K562 (cell line): Measurements from ENCODE around the gene IL15. TPM values are rescaled to one million over a fixed set of nuclear protein-coding genes. Genes with fewer than 3 reads are reported as not detected.

Experiments used
- ATAC-seq: fragments of 200-7000 bp; cut with Tn5 transposase; 3 replicates; pipeline ENCODE4 v1.9.1; 2020; ENCODE audit warnings: moderate library complexity
- BruUV-seq: library from RNA; stranded (reverse); fragments of 400-500 nt; replicated peaks from 2 replicates; lab custom pipeline; 2021; lab: Mats Ljungman, UMichigan
- CTCF ChIA-PET: fragments of 300-600 bp; formaldehyde crosslinking; extraction: SDS; loops from one replicate; lab custom pipeline; 2021; ENCODE audit warnings: low intra/inter-chr PET ratio; lab: Yijun Ruan, JAX
- POLR2A ChIA-PET: fragments of 300-600, 350-650 bp; sonication (Branson Sonifier 250); formaldehyde crosslinking; extraction: SDS; loops from one replicate; lab custom pipeline; 2021; ENCODE audit warnings: antibody characterized with exemption, inconsistent platforms; lab: Yijun Ruan, JAX
- DNase-seq, 4 experiments: peaks; one replicate each; pipeline versions ENCODE4 v3.0.0 to v3.0.0-alpha.2; 2011 to 2018; ENCODE audit warnings: low spot score in 3 of 4, mixed read lengths in 3 of 4; ENCODE audit errors: extremely low read depth in 1 of 4
- FAIRE-seq: peaks from 2 replicates; lab custom pipeline; 2011; peaks lifted over from hg19 to GRCh38; lab: Jason Lieb, UNC
- H2AFZ ChIP-seq: 2 replicates; pipeline ENCODE4 v1.6.0; 2011; ENCODE audit warnings: low read depth, low read length, control low read depth, inconsistent platforms
- H3K27ac ChIP-seq: fragments of 200-600 bp; 3 replicates; pipeline ENCODE4 v1.8.0; 2011; ENCODE audit warnings: low read depth, mild to moderate bottlenecking, control low read depth, inconsistent platforms, low read length, moderate library complexity, mixed read lengths; ENCODE audit errors: extremely low read depth
- H3K27me3 ChIP-seq, 2 experiments: fragments of 300-600 bp in 1 of 2; 2 replicates in 1 of 2; 3 replicates in 1 of 2; pipeline versions ENCODE4 v1.6.0 to v1.8.0; 2011; ENCODE audit warnings: inconsistent platforms in 2 of 2, low read length in 2 of 2, mild to moderate bottlenecking in 1 of 2, mixed read lengths in 1 of 2, moderate library complexity in 1 of 2; ENCODE audit not compliant: control insufficient read depth in 2 of 2, insufficient read depth in 2 of 2
- H3K36me3 ChIP-seq: fragments of 300-600 bp; 3 replicates; pipeline ENCODE4 v1.8.0; 2011; ENCODE audit warnings: mild to moderate bottlenecking, low read length, inconsistent platforms; ENCODE audit not compliant: control insufficient read depth, insufficient read depth
- H3K4me1 ChIP-seq, 2 experiments: fragments of 200-600 bp in 1 of 2; replicated peaks in 1 of 2; 2 replicates in 1 of 2; 3 replicates in 1 of 2; pipeline versions ENCODE4 v1.5.1 to v1.8.0; 2011; ENCODE audit warnings: inconsistent platforms in 2 of 2, low read length in 2 of 2, mild to moderate bottlenecking in 1 of 2, mixed read lengths in 1 of 2, moderate library complexity in 1 of 2; ENCODE audit not compliant: control insufficient read depth in 2 of 2, insufficient read depth in 2 of 2
- H3K4me2 ChIP-seq: 2 replicates; pipeline ENCODE4 v1.6.1; 2011; ENCODE audit warnings: low read length, control low read depth, inconsistent platforms, mixed read lengths; ENCODE audit not compliant: insufficient read depth
- H3K4me3 ChIP-seq: fragments of 200-600 bp; sonication (generic), shearing (Covaris generic); 2 replicates; pipeline ENCODE4 v1.5.1; 2016; ENCODE audit warnings: control low read depth, inconsistent platforms
- H3K79me2 ChIP-seq: fragments of 200-600 bp; 3 replicates; pipeline ENCODE4 v1.8.0; 2011; ENCODE audit warnings: low read length, inconsistent platforms; ENCODE audit not compliant: control insufficient read depth, insufficient read depth
- H3K9ac ChIP-seq, 2 experiments: 2 replicates each; pipeline versions ENCODE4 v1.6.0 to v1.6.1; 2011; ENCODE audit warnings: low read depth in 2 of 2, low read length in 2 of 2, control low read depth in 1 of 2, inconsistent platforms in 1 of 2, mild to moderate bottlenecking in 1 of 2, mixed read lengths in 1 of 2; ENCODE audit not compliant: insufficient read depth in 1 of 2
- H3K9me1 ChIP-seq: one replicate; pipeline ENCODE4 v1.6.0; 2011; ENCODE audit warnings: inconsistent platforms, mild to moderate bottlenecking, low read length, moderate library complexity; ENCODE audit not compliant: control insufficient read depth, insufficient read depth
- H3K9me3 ChIP-seq: replicated peaks from 2 replicates; pipeline ENCODE4 v1.5.1; 2011; ENCODE audit warnings: low read depth, low read length, inconsistent platforms; ENCODE audit not compliant: control insufficient read depth, insufficient read depth
- H4K20me1 ChIP-seq: replicated peaks from 2 replicates; pipeline ENCODE4 v1.6.1; 2011; ENCODE audit warnings: low read length, inconsistent platforms, mixed read lengths; ENCODE audit not compliant: control insufficient read depth, insufficient read depth
- IFI16 ChIP-seq: fragments of 250-450 bp; sonication (Bioruptor Pico); IDR thresholded peaks from 2 replicates; pipeline ENCODE4 v2.1.2; 2022; ENCODE audit warnings: mild to moderate bottlenecking, inconsistent platforms
- POLR2B ChIP-seq: fragments of 450-650 bp; IDR thresholded peaks from 2 replicates; pipeline ENCODE4 v1.6.1; 2018; ENCODE audit warnings: low read depth; ENCODE audit not compliant: partially characterized antibody
- RB1 ChIP-seq: fragments of 450-650 bp; IDR thresholded peaks from 2 replicates; pipeline ENCODE4 v1.6.1; 2017; ENCODE audit warnings: low read depth, mild to moderate bottlenecking
- RNF2 ChIP-seq: sonication (generic); IDR thresholded peaks from 2 replicates; pipeline ENCODE4 v1.6.1; 2016
- SIRT6 ChIP-seq: IDR thresholded peaks from one replicate; pipeline ENCODE4 v1.6.1; 2012; ENCODE audit warnings: low read depth, mild to moderate bottlenecking, control low read depth, inconsistent platforms, low read length, moderate library complexity
- SNAPC5 ChIP-seq: fragments of 250-450 bp; sonication (Bioruptor Pico); IDR thresholded peaks from 2 replicates; pipeline ENCODE4 v1.8.0; 2021; ENCODE audit warnings: moderate library complexity, mild to moderate bottlenecking, inconsistent platforms
- STAG1 ChIP-seq: sonication (generic); formaldehyde crosslinking; IDR thresholded peaks from 2 replicates; pipeline ENCODE4 v1.5.0; 2020; ENCODE audit warnings: missing genetic modification reagents, borderline replicate concordance
- TFE3 ChIP-seq: fragments of 450-650 bp; formaldehyde crosslinking; IDR thresholded peaks from 2 replicates; pipeline ENCODE4 v1.4.0; 2020; ENCODE audit warnings: mild to moderate bottlenecking, mixed read lengths
- VEZF1 ChIP-seq: fragments of 200-800 bp; sonication (Bioruptor generic); IDR thresholded peaks from 2 replicates; pipeline ENCODE4 v1.6.1; 2017; ENCODE audit warnings: missing genetic modification characterization, missing compliant biosample characterization
- ZNF146 ChIP-seq: IDR thresholded peaks from one replicate; pipeline ENCODE4 v1.6.1; 2018; ENCODE audit warnings: missing compliant biosample characterization; ENCODE audit not compliant: unreplicated experiment
- ZNF354B ChIP-seq: fragments of 250-450 bp; sonication (Bioruptor Pico); IDR thresholded peaks from 2 replicates; pipeline ENCODE4 v1.4.0; 2020
- WGBS: fragments of 100-300 bp; shearing (Covaris generic); methylation state at CpG from one replicate; pipeline ENCODE4 v1.1.6; 2016; ENCODE audit warnings: low coverage, mixed read lengths; ENCODE audit not compliant: insufficient coverage; ENCODE audit errors: missing lambda C conversion rate; 5-methylcytosine and 5-hydroxymethylcytosine counted together
- in situ Hi-C: fragments of 300-500 bp; cut with MboI; formaldehyde crosslinking; loops from 4 replicates; pipeline ENCODE4 v1.15.0; 2018; ENCODE audit warnings: inconsistent platforms, mixed read lengths
- intact Hi-C: fragments of 100-400 bp; cut with micrococcal nuclease; formaldehyde crosslinking; loops from 2 replicates; pipeline ENCODE4 v1.14.2; 2022
- polyA plus RNA-seq, 8 experiments: library from polyadenylated mRNA; depleted of rRNA in 4 of 8; stranded (reverse) in 5 of 8; unstranded in 3 of 8; fragments of >200 nt; fragmentation: Nextera tagmentation in 2 of 8; fragmentation: Illumina TruSeq in 1 of 8; extraction: Ambion mirVana in 2 of 8; extraction: Trizol in 1 of 8; gene quantifications; 2 replicates each; pipeline versions ENCODE4 v1.2.1 to v1.2.3, GENCODE V29; 2011 to 2014; ENCODE audit warnings: inconsistent platforms in 1 of 8, missing spikeins in 1 of 8
- total RNA-seq, 7 experiments: library from RNA; depleted of rRNA in 6 of 7; stranded (reverse); fragments of >200 nt in 6 of 7; fragmentation: Illumina TruSeq in 2 of 7; extraction: Trizol in 2 of 7; gene quantifications; 2 replicates each; pipeline versions ENCODE4 v1.2.1 to v1.2.3, GENCODE V29; 2011 to 2021; ENCODE audit warnings: low replicate concordance in 1 of 7

Gene IL15
- total and polyA plus RNA-seq, 9 of the 15 experiments (the other 6 are each of a cell fraction or from before 2014, with no cell fraction given): 0.13 to 0.50 (median 0.34) TPM

- Histone ChIP-seq H4K20me1 (no peaks in the 10 kb centered on the region), H3K9me3 (no peaks in the 10 kb centered on the region), H2AFZ (no peak overlapping the region), H3K36me3 (no peaks in the 10 kb centered on the region), H3K27me3 (no peaks in the 10 kb centered on the region), H3K79me2 (no peaks in the 10 kb centered on the region), H3K4me2 (no peak overlapping the region), H3K9me1 (no peaks in the 10 kb centered on the region), H3K4me1 (no peaks in the 10 kb centered on the region), H3K9ac (no peak overlapping the region), H3K27ac (no peak overlapping the region), H3K4me3 (no peak overlapping the region)
- no TSS peak for BruUV-seq
- ATAC-seq (no peak), FAIRE-seq (no peak), DNase-seq (no peak)
- POLR2A ChIA-PET: no interaction called here
- TF ChIP-seq ZNF146 (CRISPR knock-in tag) (no peak), SIRT6 (no peak), ZNF354B (CRISPR knock-in tag) (no peak), IFI16 (CRISPR knock-in tag) (no peak), RB1 (no peak), VEZF1 (CRISPR knock-in tag) (no peak), SNAPC5 (CRISPR knock-in tag) (no peak), POLR2B (no peak), RNF2 (no peak), TFE3 (CRISPR knock-in tag) (no peak), STAG1 (CRISPR knock-in tag) (no peak)
- intact Hi-C loops: no loop called here
- WGBS: 17% methylated on average over 1 of the region's 1 CpG
- CTCF ChIA-PET: no interaction called here
- in situ Hi-C loops: no loop called here
Measured at GRCh38 chr4:141669501-141669900, 33.1 kb downstream of the IL15 start.
